ENCODE results near the gene PHF12.
"Not testable (repeated sequence)": the region's sequence is repeated elsewhere in the genome, so short reads cannot be mapped to it uniquely, and the experiment has no call there.

The PHF12 gene

GRCh38 chr17:28929787-28930186 lies 21.5 kb downstream of the PHF12 start:
- DNase-seq (ENCODE audit: low spot score): no peak

DNA sequence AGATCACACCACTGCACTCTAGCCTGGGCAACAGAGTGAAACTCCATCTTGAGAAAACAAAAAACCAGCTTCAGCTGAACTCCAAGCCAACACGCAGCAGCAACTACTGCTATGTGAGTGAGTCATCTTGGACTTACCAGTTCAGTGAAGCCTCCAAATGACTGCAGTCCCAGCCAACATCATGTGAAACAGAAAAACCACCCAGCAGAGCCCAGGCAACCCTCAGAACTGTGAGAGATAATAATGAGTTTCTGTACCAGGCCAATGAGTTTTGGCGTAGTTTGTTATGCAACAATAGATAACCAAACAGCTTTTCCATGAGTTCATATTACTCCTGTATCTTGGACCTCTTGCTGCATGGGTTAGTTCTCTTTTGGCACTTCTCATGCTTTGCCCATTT lies 23.3 kb downstream of the PHF12 start:
- peak; percentile 76 for DNase-seq (ENCODE audit: low spot score)

DNA sequence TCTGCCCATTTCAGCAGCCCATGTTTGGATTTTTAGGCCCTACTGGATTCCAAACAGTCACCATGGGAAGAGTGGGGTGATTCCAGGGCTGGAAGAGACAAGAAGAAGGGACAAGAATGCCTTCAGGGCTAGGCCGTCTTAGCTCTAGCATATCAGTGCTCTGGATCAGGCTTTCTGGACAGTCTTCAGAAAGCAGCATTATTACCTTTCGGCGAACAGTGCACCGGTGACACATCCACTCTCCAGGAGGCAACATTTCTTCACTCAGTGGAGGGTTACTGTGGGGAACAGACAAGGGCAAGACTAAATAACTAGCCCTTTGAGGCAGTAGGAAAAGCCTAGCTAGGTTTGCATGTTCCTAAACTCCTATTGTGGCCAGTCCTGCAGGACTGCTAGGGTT lies 24.5 kb downstream of the PHF12 start:
- DNase-seq (ENCODE audit: low spot score): peak; percentile 15

- DNase-seq (ENCODE audit: low spot score): no peak
Observed at GRCh38 chr17:28926366-28926765, 25.0 kb downstream of the PHF12 start.

GRCh38 chr17:28925912-28926365 lies 25.4 kb downstream of the PHF12 start:
- peak; percentile 72 for DNase-seq (ENCODE audit: low spot score)

GRCh38 chr17:28920201-28920600 lies 31.1 kb downstream of the PHF12 start:
- no peak for DNase-seq (ENCODE audit: low spot score)

- no peak for DNase-seq (ENCODE audit: low spot score)
Observed at GRCh38 chr17:28918295-28918694, 33.0 kb downstream of the PHF12 start.

DNA sequence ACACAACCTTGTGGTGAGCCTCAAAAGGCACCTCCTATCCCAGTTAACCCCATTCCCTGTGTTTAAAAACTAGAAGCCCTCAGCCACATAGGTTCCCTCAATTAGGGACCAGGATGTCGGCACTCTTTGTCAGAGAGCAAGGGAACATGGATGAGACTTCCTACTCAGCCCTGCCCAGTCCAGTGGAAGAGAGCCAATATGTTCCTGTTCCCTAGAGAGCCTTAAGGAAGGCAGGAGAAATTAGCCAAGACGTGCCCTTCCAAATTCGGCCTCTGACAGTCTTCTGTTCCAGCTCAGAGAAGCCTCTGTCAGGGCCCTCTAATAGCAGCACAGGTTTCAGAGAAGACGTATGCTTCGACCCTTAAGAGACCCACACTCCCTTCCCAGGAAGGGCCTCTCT lies 33.9 kb downstream of the PHF12 start:
- DNase-seq (ENCODE audit: low spot score): no peak

- DNase-seq (ENCODE audit: low spot score): no peak
Observed at GRCh38 chr17:28917029-28917428, 34.3 kb downstream of the PHF12 start.

DNA sequence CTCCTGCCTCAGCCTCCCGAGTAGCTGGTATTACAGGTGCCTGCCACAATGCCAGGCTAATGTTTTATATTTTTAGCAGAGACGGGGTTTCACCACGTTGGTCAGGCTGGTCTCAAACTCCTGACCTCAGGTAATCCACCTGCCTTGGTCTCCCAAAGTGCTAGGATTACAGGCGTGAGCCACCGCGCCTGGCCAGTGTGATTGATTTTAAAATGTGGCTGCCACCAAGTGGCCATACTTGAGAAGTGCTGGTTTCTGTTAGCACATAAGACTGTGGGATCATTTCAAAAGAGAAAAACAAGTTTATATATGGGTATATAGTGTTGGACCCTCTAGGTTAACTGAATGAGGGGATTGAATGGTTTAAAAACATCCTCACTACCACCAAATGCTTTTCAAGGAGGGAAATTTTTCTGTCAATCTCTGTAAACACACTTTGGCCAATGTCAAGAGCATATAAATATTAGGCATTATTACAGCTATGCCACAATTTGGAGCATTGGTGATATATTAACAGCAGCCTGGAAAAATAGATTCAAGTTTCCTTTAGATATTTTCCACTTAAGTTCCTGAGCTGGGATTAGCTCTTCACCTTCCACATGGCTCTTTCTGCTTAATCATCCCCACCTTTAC lies 34.9 kb downstream of the PHF12 start:
- DNase-seq (ENCODE audit: low spot score): peak; percentile 52

- no peak for DNase-seq (ENCODE audit: low spot score)
Observed at GRCh38 chr17:28912938-28913333, 38.4 kb downstream of the PHF12 start.

- DNase-seq (ENCODE audit: low spot score): no peak
Observed at GRCh38 chr17:28912281-28912937, 38.9 kb downstream of the PHF12 start.

DNA sequence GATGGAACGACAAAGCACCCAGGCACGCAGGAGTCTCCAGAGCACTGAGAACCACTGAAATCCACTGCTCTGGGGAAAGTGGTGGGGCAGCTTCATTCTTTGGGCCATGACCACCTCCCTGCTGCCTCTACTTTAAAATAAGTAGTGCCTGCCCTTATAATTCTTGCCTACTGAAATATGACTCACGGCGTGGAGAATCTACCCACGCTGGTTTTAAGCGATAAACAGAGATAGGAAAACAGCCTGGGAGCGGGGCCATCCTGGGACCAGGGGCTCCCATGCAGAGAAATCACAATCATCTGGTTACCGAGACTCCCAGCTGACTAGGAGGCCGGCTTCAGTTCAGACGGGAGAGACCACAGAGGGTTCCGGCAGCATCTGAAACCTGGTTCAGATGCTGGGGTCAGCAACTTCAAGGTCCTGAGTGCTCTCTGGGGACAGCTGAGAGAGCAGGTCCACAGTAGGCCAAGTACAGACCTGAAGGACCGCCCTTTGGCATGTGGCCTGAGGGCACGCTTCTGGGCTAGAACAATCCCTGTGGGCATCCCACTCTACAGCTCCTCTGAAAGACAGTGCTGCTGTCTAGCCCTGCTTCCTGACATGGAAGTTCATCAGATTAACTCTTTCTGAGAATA lies 39.8 kb downstream of the PHF12 start:
- no peak for DNase-seq (ENCODE audit: low spot score)

DNA sequence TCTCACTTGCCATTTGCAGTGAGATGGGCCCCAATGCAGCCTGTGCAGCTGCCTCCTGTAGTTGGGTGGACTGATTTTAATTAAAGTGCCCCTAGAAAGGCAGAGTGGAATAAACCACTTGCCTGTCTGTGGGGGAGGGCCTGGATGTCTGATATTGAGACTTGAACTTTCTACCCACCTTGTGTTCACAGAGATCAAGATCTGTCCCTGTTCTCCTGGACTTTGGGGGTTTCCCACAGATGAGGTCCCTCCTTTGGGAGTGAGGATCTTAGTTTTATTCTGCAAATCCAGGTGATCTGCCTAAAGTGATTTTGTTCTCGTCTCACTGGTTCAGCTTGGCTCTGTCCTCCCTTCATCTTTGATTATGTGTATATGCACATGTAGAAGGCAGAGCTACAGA lies 40.8 kb downstream of the PHF12 start:
- no peak for DNase-seq (ENCODE audit: low spot score)

GRCh38 chr17:28908640-28909167 lies 42.6 kb downstream of the PHF12 start:
- no peak for DNase-seq (ENCODE audit: low spot score)

GRCh38 chr17:28907709-28908475 lies 43.4 kb downstream of the PHF12 start:
- no peak for DNase-seq (ENCODE audit: low spot score)

DNA sequence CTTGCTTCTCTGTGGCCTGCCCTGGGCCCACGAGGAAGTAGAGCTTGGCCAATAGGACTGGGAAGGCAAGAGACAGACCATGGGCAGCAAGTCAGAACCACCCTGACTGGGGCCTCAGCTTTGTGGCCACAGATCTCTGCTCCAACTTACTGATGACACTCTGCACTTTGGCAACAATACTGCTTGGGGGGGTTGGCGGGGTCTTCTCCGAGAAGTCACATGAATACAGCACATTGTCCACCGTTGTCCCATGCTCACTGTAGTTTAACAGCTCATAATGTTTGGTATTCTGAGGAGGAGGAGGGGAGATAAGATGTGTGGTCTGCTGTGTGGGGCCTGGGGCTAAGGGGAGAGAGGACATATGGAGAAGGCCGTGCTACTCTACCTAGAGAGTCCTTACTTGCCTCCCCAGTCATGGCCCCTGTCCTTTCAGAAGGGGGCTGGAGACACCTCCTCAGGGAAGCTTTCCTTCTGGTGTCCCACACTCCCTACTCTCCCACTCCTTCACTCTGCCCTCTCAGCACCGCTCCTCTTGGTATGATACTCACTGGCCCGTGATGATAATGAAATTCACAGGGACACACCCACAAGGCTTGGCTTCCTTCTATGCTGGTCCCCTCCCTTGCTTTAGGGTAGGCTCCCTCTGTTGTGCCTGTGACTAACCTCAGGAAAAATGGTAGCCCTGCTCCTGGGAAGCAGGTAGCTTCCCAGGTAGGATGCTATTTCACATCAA lies 44.4 kb downstream of the PHF12 start:
- no peak for DNase-seq (ENCODE audit: low spot score)

DNA sequence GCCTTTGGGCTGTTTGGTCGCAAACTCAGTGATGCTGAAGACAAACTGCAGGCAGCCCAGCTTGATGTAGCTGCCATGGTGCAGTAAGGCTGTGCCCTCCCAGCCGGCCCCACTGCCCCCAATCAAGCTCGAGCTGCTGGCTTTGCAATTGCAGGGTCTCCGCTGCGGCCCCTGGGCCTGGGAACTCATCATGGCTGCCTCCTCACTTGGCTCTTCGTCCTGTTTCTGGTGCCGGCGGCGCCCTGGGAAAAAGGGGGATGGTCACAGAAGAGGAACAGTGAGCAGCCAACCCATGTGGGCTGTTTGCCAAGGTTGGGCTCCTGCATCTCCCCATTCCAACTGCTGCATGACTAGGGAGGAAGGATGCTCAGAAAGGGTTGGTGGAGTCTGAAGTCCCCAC lies 45.0 kb downstream of the PHF12 start:
- no peak for DNase-seq (ENCODE audit: low spot score)

- no peak for DNase-seq (ENCODE audit: low spot score)
Observed at GRCh38 chr17:28904800-28905199, 46.5 kb downstream of the PHF12 start.

GRCh38 chr17:28903546-28903841 lies 47.8 kb downstream of the PHF12 start:
- DNase-seq (ENCODE audit: low spot score): not testable (repeated sequence)

DNA sequence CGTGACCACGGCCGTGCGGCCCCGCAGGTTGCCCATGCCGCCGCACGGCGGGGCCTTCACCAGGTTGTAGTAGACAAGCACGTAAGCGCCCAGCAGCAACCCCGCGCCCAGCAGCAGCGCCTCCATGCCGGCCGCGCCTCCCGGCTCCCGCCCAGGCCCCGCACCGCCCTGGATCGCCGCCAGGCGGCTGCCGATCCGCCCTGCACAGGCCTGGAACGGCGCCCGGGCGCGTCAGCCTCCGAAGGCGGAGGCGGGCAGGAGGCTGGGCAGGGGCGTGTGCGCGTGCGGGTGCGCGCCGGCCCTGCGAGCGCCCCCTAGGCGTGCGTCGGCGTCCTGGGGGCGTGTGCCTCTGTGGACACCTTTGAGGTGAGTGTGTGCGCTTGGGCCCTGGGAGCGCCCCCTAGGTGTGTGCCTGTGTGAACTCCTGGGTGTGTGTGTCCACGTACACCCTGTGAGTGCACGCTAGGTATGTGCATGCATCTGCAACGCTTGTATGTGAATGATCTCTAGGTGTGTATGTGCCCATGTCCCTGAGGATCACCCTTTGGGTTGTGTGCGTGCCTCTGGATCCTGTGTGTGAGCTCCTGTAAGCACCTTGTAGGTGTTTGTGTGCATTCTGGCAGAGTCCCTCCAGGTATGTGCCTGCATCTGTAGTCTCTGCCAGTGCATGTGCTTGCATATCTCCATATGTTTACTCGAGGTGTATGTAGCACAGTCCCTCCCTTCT lies 48.3 kb downstream of the PHF12 start, which contains the start of gene DHRS13:
DHRS13 (minus strand) TSS at position 261 of the 727 bp plus-strand sequence; CDS start at position 126, 135 bp downstream.
- peak; percentile 97 for DNase-seq (ENCODE audit: low spot score)

Measured in kidney tubule cell (primary cell).